K562 (cell line): Measurements from ENCODE around the gene QRICH1. TPM values are rescaled to one million over a fixed set of nuclear protein-coding genes. Genes with fewer than 3 reads are reported as not detected.

Source experiments
- AFF4 ChIP-seq: sonication (generic); formaldehyde crosslinking; IDR thresholded peaks from 2 replicates; pipeline ENCODE4 v1.8.0; 2023; ENCODE audit warnings: mild to moderate bottlenecking, missing genetic modification reagents
- CHD2 ChIP-seq: IDR thresholded peaks from 2 replicates; pipeline ENCODE4 v1.6.1; 2011; ENCODE audit warnings: low read depth, low read length
- CREB1 ChIP-seq, 2 experiments: sonication (generic) in 1 of 2; formaldehyde crosslinking in 1 of 2; IDR thresholded peaks; 2 replicates each; pipeline versions ENCODE4 v1.6.1 to v1.8.0; 2012 to 2022; ENCODE audit warnings: inconsistent platforms in 1 of 2, mild to moderate bottlenecking in 1 of 2, missing genetic modification reagents in 1 of 2, moderate library complexity in 1 of 2
- MEIS2 ChIP-seq: fragments of 450-650 bp; IDR thresholded peaks from 2 replicates; pipeline ENCODE4 v1.6.1; 2014; ENCODE audit warnings: mild to moderate bottlenecking; ENCODE audit not compliant: partially characterized antibody
- MLLT1 ChIP-seq, 2 experiments: fragments of 450-650 bp; IDR thresholded peaks; 2 replicates each; pipeline ENCODE4 v1.6.1; 2016
- NFIC ChIP-seq: fragments of 450-650 bp; IDR thresholded peaks from 2 replicates; pipeline ENCODE4 v1.6.1; 2017; ENCODE audit warnings: mild to moderate bottlenecking, inconsistent platforms
- PHF8 ChIP-seq: fragments of 200-600 bp; sonication (generic); IDR thresholded peaks from 2 replicates; pipeline ENCODE4 v1.6.1; 2012; ENCODE audit warnings: mixed run types, mild to moderate bottlenecking, inconsistent platforms, low read length, moderate library complexity, borderline replicate concordance
- RBM22 ChIP-seq: fragments of 200-400 bp; formaldehyde crosslinking; IDR thresholded peaks from 2 replicates; pipeline ENCODE4 v1.6.1; 2018; ENCODE audit warnings: low read length, low read depth; ENCODE audit not compliant: poor library complexity, severe bottlenecking
- TARDBP ChIP-seq: fragments of 450-650 bp; IDR thresholded peaks from 2 replicates; pipeline ENCODE4 v1.6.1; 2016
- TEAD4 ChIP-seq, 2 experiments: sonication (generic) in 1 of 2; formaldehyde crosslinking in 1 of 2; IDR thresholded peaks; 2 replicates each; pipeline versions ENCODE4 v1.6.1 to v1.8.0; 2012 to 2022; ENCODE audit warnings: borderline replicate concordance in 1 of 2, inconsistent platforms in 1 of 2, low read length in 1 of 2, mild to moderate bottlenecking in 1 of 2, missing genetic modification reagents in 1 of 2
- TFAM ChIP-seq: fragments of 250-450 bp; sonication (Bioruptor Pico); conservative IDR thresholded peaks from 2 replicates; pipeline ENCODE4 v1.5.0; 2021; ENCODE audit warnings: mild to moderate bottlenecking, moderate library complexity
- TFAP4 ChIP-seq: sonication (generic); formaldehyde crosslinking; IDR thresholded peaks from 2 replicates; pipeline ENCODE4 v1.8.0; 2022; ENCODE audit warnings: missing genetic modification reagents, mild to moderate bottlenecking, moderate library complexity, borderline replicate concordance
- TFE3 ChIP-seq: fragments of 450-650 bp; formaldehyde crosslinking; IDR thresholded peaks from 2 replicates; pipeline ENCODE4 v1.4.0; 2020; ENCODE audit warnings: mild to moderate bottlenecking, mixed read lengths
- ZBTB1 ChIP-seq: sonication (generic); formaldehyde crosslinking; IDR thresholded peaks from 2 replicates; pipeline ENCODE4 v1.8.1; 2023; ENCODE audit warnings: missing genetic modification reagents, low read depth, mild to moderate bottlenecking, borderline replicate concordance
- ZBTB5 ChIP-seq: fragments of 450-650 bp; IDR thresholded peaks from 2 replicates; pipeline ENCODE4 v1.6.1; 2017; ENCODE audit warnings: antibody characterized with exemption
- ZNF583 ChIP-seq: fragments of 250-450 bp; sonication (Bioruptor Pico); IDR thresholded peaks from 2 replicates; pipeline ENCODE4 v1.4.0; 2020
- polyA plus RNA-seq, 8 experiments: library from polyadenylated mRNA; depleted of rRNA in 4 of 8; stranded (reverse) in 5 of 8; unstranded in 3 of 8; fragments of >200 nt; fragmentation: Nextera tagmentation in 2 of 8; fragmentation: Illumina TruSeq in 1 of 8; extraction: Ambion mirVana in 2 of 8; extraction: Trizol in 1 of 8; gene quantifications; 2 replicates each; pipeline versions ENCODE4 v1.2.1 to v1.2.3, GENCODE V29; 2011 to 2014; ENCODE audit warnings: inconsistent platforms in 1 of 8, missing spikeins in 1 of 8
- total RNA-seq, 7 experiments: library from RNA; depleted of rRNA in 6 of 7; stranded (reverse); fragments of >200 nt in 6 of 7; fragmentation: Illumina TruSeq in 2 of 7; extraction: Trizol in 2 of 7; gene quantifications; 2 replicates each; pipeline versions ENCODE4 v1.2.1 to v1.2.3, GENCODE V29; 2011 to 2021; ENCODE audit warnings: low replicate concordance in 1 of 7

Gene QRICH1
- total and polyA plus RNA-seq, 9 of the 15 experiments (the other 6 are each of a cell fraction or from before 2014, with no cell fraction given) = 20.1 to 99.2 (median 56.7) TPM

GRCh38 chr3:49007068-49007770 is 86.7 kb downstream of the QRICH1 start, which contains the start of gene WDR6 (continued):
- TF ChIP-seq ZBTB5 (no peak), TARDBP (0 out of 2 replicates have a peak, but pooled peaks have one; percentile 54), MLLT1 (IDR thresholded peaks at IDR 0.05) (peak in 1 of 2 experiments; percentile 24; a peak in 1 of 4 replicates), NFIC (peak; percentile 54), TFE3 (peak; percentile 91), PHF8 (peak; percentile 88), TEAD4 (IDR thresholded peaks at IDR 0.05; ENCODE audit: low read length) (0 out of 2 replicates have a peak, but pooled peaks have one; percentile 5), TEAD4 (CRISPR knock-in tag; IDR thresholded peaks at IDR 0.05; ENCODE audit: borderline replicate concordance) (no peak), ZBTB1 (CRISPR knock-in tag) (no peak; the same call in 1 of the 2 replicates), CHD2 (peak; percentile 98), TFAP4 (peak; percentile 96), AFF4 (peak; percentile 82; the same call in 1 of the 2 replicates), TFAM (CRISPR knock-in tag) (no peak), CREB1 (IDR thresholded peaks at IDR 0.05) (peak; percentile 44; the same call in 1 of the 2 replicates), CREB1 (CRISPR knock-in tag; IDR thresholded peaks at IDR 0.05) (no peak; the same call in 1 of the 2 replicates), MEIS2 (peak; percentile 60), RBM22 (peak; percentile 72), ZNF583 (CRISPR knock-in tag) (no peak)
